GM23338 (cell line): ENCODE results near the gene B4GAT1. TPM values are rescaled to one million over a fixed set of nuclear protein-coding genes. Genes with fewer than 3 reads are reported as not detected.
A peak's percentile ranks its signal among the peaks of the same experiment; 100 is the strongest.

Experiments used
- ATAC-seq: fragments of 200-7000 bp; cut with Tn5 transposase; 3 replicates; pipeline ENCODE4 v1.9.1; 2020
- DNase-seq: peaks from one replicate; pipeline ENCODE4 v3.0.0-alpha.2; 2015; ENCODE audit warnings: low spot score
- H2AFZ ChIP-seq: fragments of 200-600 bp; sonication (generic); 2 replicates; pipeline ENCODE4 v1.8.0; 2016; ENCODE audit warnings: antibody characterized with exemption, mild to moderate bottlenecking, moderate library complexity
- H3F3A ChIP-seq: fragments of 200-600 bp; sonication (generic); replicated peaks from 2 replicates; pipeline ENCODE4 v1.8.0; 2017; ENCODE audit warnings: antibody characterized with exemption, mixed run types, low read depth
- H3K27ac ChIP-seq: fragments of 200-600 bp; sonication (generic); 2 replicates; pipeline ENCODE4 v1.6.1; 2016; ENCODE audit warnings: low read depth
- H3K27me3 ChIP-seq: fragments of 200-600 bp; sonication (generic); 2 replicates; pipeline ENCODE4 v1.8.0; 2016; ENCODE audit warnings: mild to moderate bottlenecking, mixed run types, moderate library complexity; ENCODE audit not compliant: insufficient read depth
- H3K36me3 ChIP-seq: fragments of 200-600 bp; sonication (generic); 2 replicates; pipeline ENCODE4 v1.8.0; 2016; ENCODE audit warnings: mild to moderate bottlenecking; ENCODE audit not compliant: insufficient read depth
- H3K4me1 ChIP-seq: fragments of 200-600 bp; sonication (generic); 2 replicates; pipeline ENCODE4 v1.8.0; 2016; ENCODE audit warnings: mild to moderate bottlenecking, moderate library complexity; ENCODE audit not compliant: insufficient read depth
- H3K4me2 ChIP-seq: fragments of 200-600 bp; sonication (generic); 2 replicates; pipeline ENCODE4 v1.7.1; 2017; ENCODE audit warnings: mixed run types
- H3K4me3 ChIP-seq: fragments of 200-600 bp; sonication (generic); 2 replicates; pipeline ENCODE4 v1.6.1; 2016; ENCODE audit warnings: mixed run types
- H3K79me2 ChIP-seq: fragments of 200-600 bp; sonication (generic); replicated peaks from 2 replicates; pipeline ENCODE4 v1.8.0; 2017; ENCODE audit warnings: mild to moderate bottlenecking; ENCODE audit not compliant: insufficient read depth
- H3K9me2 ChIP-seq: fragments of 200-600 bp; sonication (generic); 2 replicates; pipeline ENCODE4 v1.8.0; 2017; ENCODE audit not compliant: insufficient read depth
- H4K20me1 ChIP-seq: fragments of 200-600 bp; sonication (generic); replicated peaks from 2 replicates; pipeline ENCODE4 v1.8.0; 2017; ENCODE audit warnings: mild to moderate bottlenecking; ENCODE audit not compliant: insufficient read depth
- H3K27ac Mint-ChIP-seq: 2 replicates; pipeline ENCODE4 v1.8.0; 2020; ENCODE audit warnings: inconsistent platforms, mild to moderate bottlenecking, moderate library complexity, mixed read lengths
- H3K27me3 Mint-ChIP-seq: 3 replicates; pipeline ENCODE4 v1.8.0; 2022; ENCODE audit warnings: low read depth, mild to moderate bottlenecking, moderate library complexity, mixed read lengths, inconsistent platforms; ENCODE audit not compliant: insufficient read depth, poor library complexity
- H3K36me3 Mint-ChIP-seq: 3 replicates; pipeline ENCODE4 v1.8.0; 2021; ENCODE audit warnings: low read depth, mild to moderate bottlenecking, inconsistent platforms, moderate library complexity, mixed read lengths
- H3K4me1 Mint-ChIP-seq: 3 replicates; pipeline ENCODE4 v1.8.0; 2020; ENCODE audit warnings: mild to moderate bottlenecking, inconsistent platforms, mixed read lengths
- H3K4me3 Mint-ChIP-seq: 3 replicates; pipeline ENCODE4 v1.8.0; 2021; ENCODE audit warnings: moderate library complexity, mild to moderate bottlenecking, inconsistent platforms, mixed read lengths
- H3K9me3 Mint-ChIP-seq: 3 replicates; pipeline ENCODE4 v1.8.0; 2020; ENCODE audit warnings: moderate library complexity, mild to moderate bottlenecking, inconsistent platforms, mixed read lengths
- ZNF462 ChIP-seq: fragments of 250-450 bp; sonication (Bioruptor Pico); IDR thresholded peaks from 2 replicates; pipeline ENCODE4 v1.5.0; 2020; ENCODE audit warnings: mild to moderate bottlenecking, moderate library complexity
- polyA plus RNA-seq: library from polyadenylated mRNA; unstranded; fragments of >200 nt; fragmentation: Nextera tagmentation; extraction: Ambion mirVana; gene quantifications from 2 replicates; pipeline ENCODE4 v1.2.1, GENCODE V29; 2016
- total RNA-seq: library from RNA; depleted of rRNA; stranded (reverse); fragments of >200 nt; shearing (Covaris generic); gene quantifications from 2 replicates; pipeline ENCODE4 v1.2.3, GENCODE V29; 2014
- TF ChIP-seq, protein P1 (sequence below), 2 experiments: fragments of 200-600 bp in 1 of 2; sonication (generic) in 1 of 2; conservative IDR thresholded peaks; 2 replicates each; pipeline versions ENCODE4 v1.5.1 to v1.6.1; 2016 to 2017; ENCODE audit warnings: antibody characterized with exemption in 2 of 2, low read depth in 2 of 2, mild to moderate bottlenecking in 2 of 2, moderate library complexity in 1 of 2

B4GAT1 gene
- total and polyA plus RNA-seq, 2 experiments from 2014 or later, result 23.5 to 41.9 TPM

GRCh38 chr11:66313321-66314185, 33.9 kb downstream of the B4GAT1 start:
- H4K20me1 ChIP-seq, result no peaks in the 10 kb centered on the region
- Mint-ChIP-seq H3K36me3 (peaks cover 5% of the 10 kb centered on the region; the same call in 2 of the 3 replicates), H3K9me3 (peaks cover 2% of the 10 kb centered on the region; the same call in 2 of the 3 replicates), H3K4me1 (peaks cover 37% of the 10 kb centered on the region), H3K4me3 (peak overlapping the region; percentile 81), H3K27me3 (peaks cover 16% of the 10 kb centered on the region), H3K27ac (peak overlapping the region; percentile 82)
- H2AFZ ChIP-seq, result peak overlapping the region; percentile 89
- TF ChIP-seq ZNF462 (CRISPR knock-in tag), result no peak
- TF ChIP-seq, protein P1, sequence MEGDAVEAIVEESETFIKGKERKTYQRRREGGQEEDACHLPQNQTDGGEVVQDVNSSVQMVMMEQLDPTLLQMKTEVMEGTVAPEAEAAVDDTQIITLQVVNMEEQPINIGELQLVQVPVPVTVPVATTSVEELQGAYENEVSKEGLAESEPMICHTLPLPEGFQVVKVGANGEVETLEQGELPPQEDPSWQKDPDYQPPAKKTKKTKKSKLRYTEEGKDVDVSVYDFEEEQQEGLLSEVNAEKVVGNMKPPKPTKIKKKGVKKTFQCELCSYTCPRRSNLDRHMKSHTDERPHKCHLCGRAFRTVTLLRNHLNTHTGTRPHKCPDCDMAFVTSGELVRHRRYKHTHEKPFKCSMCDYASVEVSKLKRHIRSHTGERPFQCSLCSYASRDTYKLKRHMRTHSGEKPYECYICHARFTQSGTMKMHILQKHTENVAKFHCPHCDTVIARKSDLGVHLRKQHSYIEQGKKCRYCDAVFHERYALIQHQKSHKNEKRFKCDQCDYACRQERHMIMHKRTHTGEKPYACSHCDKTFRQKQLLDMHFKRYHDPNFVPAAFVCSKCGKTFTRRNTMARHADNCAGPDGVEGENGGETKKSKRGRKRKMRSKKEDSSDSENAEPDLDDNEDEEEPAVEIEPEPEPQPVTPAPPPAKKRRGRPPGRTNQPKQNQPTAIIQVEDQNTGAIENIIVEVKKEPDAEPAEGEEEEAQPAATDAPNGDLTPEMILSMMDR (conservative IDR thresholded peaks at IDR 0.05; ENCODE audit: low read depth in 2 of 2), result peak; percentile 48 to 71
- peaks cover 29% of the 10 kb centered on the region for H3K4me1 ChIP-seq
- ATAC-seq (peak; percentile 12), DNase-seq (peak; percentile 82)
- peak overlapping the region; percentile 89 for H3K4me2 ChIP-seq
- no peaks in the 10 kb centered on the region for H3K36me3 ChIP-seq
- peak overlapping the region; percentile 97 for H3K27ac ChIP-seq
- H3K9me2 ChIP-seq, result no peaks in the 10 kb centered on the region
- H3F3A ChIP-seq, result peaks cover 13% of the 10 kb centered on the region; the same call in 1 of the 2 replicates
- H3K27me3 ChIP-seq, result no peaks in the 10 kb centered on the region
- H3K79me2 ChIP-seq, result no peaks in the 10 kb centered on the region
- H3K4me3 ChIP-seq, result peak overlapping the region; percentile 80
